GM21723 (cell line): ENCODE measurements around the gene HOXD10.

ENCODE experiments used
- ATAC-seq: cut with Tn5 transposase; IDR thresholded peaks from one replicate; pipeline ENCODE4 v1.9.1; 2021; ENCODE audit warnings: mild to moderate bottlenecking, moderate library complexity; ENCODE audit not compliant: unreplicated experiment

Gene HOXD10

GRCh38 chr2:176115883-176116813 is at the start of gene HOXD10:
Gene HOXD10, plus strand, starts transcription at chr2:176116778. Its CDS starts 56 bp downstream, at chr2:176116834.
- no peak for ATAC-seq

- no peak for ATAC-seq
These were observed 48.8 kb upstream of the HOXD10 start for GRCh38 chr2:176067589-176068418.

GRCh38 chr2:176068419-176068832 is 48.2 kb upstream of the HOXD10 start:
- no peak for ATAC-seq

- no peak for ATAC-seq
These were observed 45.0 kb upstream of the HOXD10 start for GRCh38 chr2:176071330-176072291.

- ATAC-seq: no peak
These were observed 44.3 kb upstream of the HOXD10 start for GRCh38 chr2:176072292-176072669.

- no peak for ATAC-seq
These were observed 43.4 kb upstream of the HOXD10 start for GRCh38 chr2:176072951-176073904.

- no peak for ATAC-seq
These were observed 41.6 kb upstream of the HOXD10 start for GRCh38 chr2:176074919-176075425.

GRCh38 chr2:176075481-176075880 is 41.1 kb upstream of the HOXD10 start:
- ATAC-seq: no peak

- ATAC-seq: no peak
These were observed 40.5 kb upstream of the HOXD10 start for GRCh38 chr2:176076063-176076462.

- no peak for ATAC-seq
These were observed 39.8 kb upstream of the HOXD10 start for GRCh38 chr2:176076796-176077195.

- no peak for ATAC-seq
These were observed 37.9 kb upstream of the HOXD10 start for GRCh38 chr2:176078541-176079284.

- no peak for ATAC-seq
These were observed 37.2 kb upstream of the HOXD10 start for GRCh38 chr2:176079285-176079830.

- no peak for ATAC-seq
These were observed 36.6 kb upstream of the HOXD10 start for GRCh38 chr2:176079831-176080539.

GRCh38 chr2:176080540-176081375 is 35.8 kb upstream of the HOXD10 start:
- ATAC-seq: no peak

GRCh38 chr2:176081376-176081836 is 35.2 kb upstream of the HOXD10 start:
- no peak for ATAC-seq

GRCh38 chr2:176081837-176082524 is 34.6 kb upstream of the HOXD10 start:
- ATAC-seq: no peak
